ENCODE results near the gene FYB2. TPM values are rescaled to one million over a fixed set of nuclear protein-coding genes. Genes with fewer than 3 reads are reported as not detected.

FYB2 gene
- total and polyA plus RNA-seq, 5 experiments from 2014 or later = not detected

- Mint-ChIP-seq H3K36me3 (no peaks in the 10 kb centered on the region), H3K27me3 (peaks cover 0 to 9% (median 4%) of the 10 kb centered on the region in 5 donors), H3K4me3 (no peak overlapping the region), H3K9me3 (no peaks in the 10 kb centered on the region), H3K27ac (no peak overlapping the region), H3K4me1 (no peaks in the 10 kb centered on the region)
- no peak for ATAC-seq
- POLR2A ChIA-PET = no interaction called here
- DNase-seq = no peak
These were observed 104.0 kb downstream of the FYB2 start for GRCh38 chr1:56715156-56715555.

GRCh38 chr1:56713112-56713511, 106.1 kb downstream of the FYB2 start:
- H3K27ac Mint-ChIP-seq = no peak overlapping the region
- POLR2A ChIA-PET = no interaction called here

GRCh38 chr1:56712150-56712549, 107.1 kb downstream of the FYB2 start:
- Mint-ChIP-seq H3K4me1 (no peaks in the 10 kb centered on the region), H3K4me3 (no peak overlapping the region), H3K27ac (no peak overlapping the region), H3K27me3 (peaks cover 4 to 19% (median 10%) of the 10 kb centered on the region in 5 donors), H3K9me3 (no peaks in the 10 kb centered on the region), H3K36me3 (no peaks in the 10 kb centered on the region)
- DNase-seq = no peak
- POLR2A ChIA-PET = no interaction called here
- ATAC-seq = no peak

More at GRCh38 chr1:56713112-56713511, 106.1 kb downstream of the FYB2 start:
- H3K27me3 Mint-ChIP-seq = peaks cover 7 to 19% (median 9%) of the 10 kb centered on the region in 5 donors
- H3K36me3 Mint-ChIP-seq = no peaks in the 10 kb centered on the region
- H3K4me1 Mint-ChIP-seq = no peaks in the 10 kb centered on the region
- H3K9me3 Mint-ChIP-seq = no peaks in the 10 kb centered on the region
- ATAC-seq = no peak
- no peak for DNase-seq
- H3K4me3 Mint-ChIP-seq = no peak overlapping the region

GRCh38 chr1:56710646-56711045, 108.6 kb downstream of the FYB2 start:
- H3K36me3 Mint-ChIP-seq = no peaks in the 10 kb centered on the region
- DNase-seq = no peak
- POLR2A ChIA-PET = no interaction called here
- no peak for ATAC-seq
- H3K27ac Mint-ChIP-seq = no peak overlapping the region
- H3K4me1 Mint-ChIP-seq = no peaks in the 10 kb centered on the region
- no peaks in the 10 kb centered on the region for H3K9me3 Mint-ChIP-seq
- no peak overlapping the region for H3K4me3 Mint-ChIP-seq
- H3K27me3 Mint-ChIP-seq = peaks cover 7 to 29% (median 10%) of the 10 kb centered on the region in 5 donors

GRCh38 chr1:56709995-56710394, 109.2 kb downstream of the FYB2 start:
- H3K4me3 Mint-ChIP-seq = no peak overlapping the region
- DNase-seq (no peak), ATAC-seq (no peak)
- H3K36me3 Mint-ChIP-seq = no peaks in the 10 kb centered on the region
- POLR2A ChIA-PET = no interaction called here
- no peaks in the 10 kb centered on the region for H3K4me1 Mint-ChIP-seq
- peaks cover 7 to 29% (median 10%) of the 10 kb centered on the region in 5 donors for H3K27me3 Mint-ChIP-seq
- no peaks in the 10 kb centered on the region for H3K9me3 Mint-ChIP-seq
- no peak overlapping the region for H3K27ac Mint-ChIP-seq

DNA sequence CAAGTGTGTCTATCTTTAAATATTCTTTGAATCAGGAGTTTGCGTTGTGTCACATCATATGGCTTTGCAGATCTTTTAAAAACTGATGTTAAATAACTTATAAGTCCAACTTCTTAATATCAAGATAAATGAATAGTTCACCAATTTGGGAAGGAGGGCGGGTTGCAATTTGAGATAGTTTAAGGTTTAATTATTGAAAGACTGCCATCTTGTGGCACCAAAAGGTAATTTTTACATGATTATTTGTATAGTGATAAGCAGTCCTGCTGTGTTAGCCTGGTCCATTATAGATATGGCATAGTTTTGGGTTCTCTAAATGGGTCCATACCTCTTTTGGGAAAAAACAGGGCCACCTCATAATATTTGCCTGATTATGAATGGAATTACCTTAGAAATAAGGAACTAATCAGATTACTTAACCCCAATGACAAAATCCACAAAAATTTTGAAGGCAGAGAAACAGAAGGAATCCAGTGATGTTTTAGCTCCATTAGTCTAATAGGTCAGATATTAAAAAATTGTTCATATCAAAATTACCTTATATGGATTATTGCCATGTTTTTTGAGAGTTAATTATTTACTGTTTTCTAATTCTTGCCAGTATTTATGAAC, 109.8 kb downstream of the FYB2 start:
- Mint-ChIP-seq H3K27me3 (peaks cover 7 to 29% (median 10%) of the 10 kb centered on the region in 5 donors), H3K9me3 (no peaks in the 10 kb centered on the region), H3K4me1 (no peaks in the 10 kb centered on the region), H3K4me3 (no peak overlapping the region), H3K27ac (no peak overlapping the region), H3K36me3 (no peaks in the 10 kb centered on the region)
- DNase-seq = peak in 3 of 10 donors; percentile 2 to 18 (median 14)
- no peak for ATAC-seq
- POLR2A ChIA-PET = no interaction called here

- no peak for ATAC-seq
- DNase-seq = no peak
- H3K27me3 Mint-ChIP-seq = peaks cover 7 to 28% (median 10%) of the 10 kb centered on the region in 5 donors
- no peak overlapping the region for H3K4me3 Mint-ChIP-seq
- H3K9me3 Mint-ChIP-seq = peaks cover 0 to 3% (median 0%) of the 10 kb centered on the region in 9 donors
- POLR2A ChIA-PET = no interaction called here
- H3K4me1 Mint-ChIP-seq = no peaks in the 10 kb centered on the region
- H3K27ac Mint-ChIP-seq = no peak overlapping the region
- peaks cover 0 to 2% (median 0%) of the 10 kb centered on the region in 3 donors for H3K36me3 Mint-ChIP-seq
These were observed 111.8 kb downstream of the FYB2 start for GRCh38 chr1:56707379-56707778.

- Mint-ChIP-seq H3K27ac (no peak overlapping the region), H3K36me3 (peaks cover 0 to 4% (median 0%) of the 10 kb centered on the region in 3 donors), H3K9me3 (peaks cover 0 to 21% (median 7%) of the 10 kb centered on the region in 9 donors), H3K27me3 (peaks cover 5 to 38% (median 12%) of the 10 kb centered on the region in 5 donors), H3K4me1 (no peaks in the 10 kb centered on the region), H3K4me3 (no peak overlapping the region)
- DNase-seq = no peak
- ATAC-seq = no peak
- POLR2A ChIA-PET = no interaction called here
These were observed 115.5 kb downstream of the FYB2 start for GRCh38 chr1:56703747-56704146.

- Mint-ChIP-seq H3K9me3 (peaks cover 0 to 16% (median 6%) of the 10 kb centered on the region in 9 donors), H3K27ac (no peak overlapping the region), H3K4me1 (no peaks in the 10 kb centered on the region), H3K36me3 (no peaks in the 10 kb centered on the region), H3K4me3 (no peak overlapping the region), H3K27me3 (peaks cover 3 to 13% (median 7%) of the 10 kb centered on the region in 5 donors)
- ATAC-seq (no peak), DNase-seq (no peak)
- POLR2A ChIA-PET = no interaction called here
These were observed 122.5 kb downstream of the FYB2 start for GRCh38 chr1:56696663-56697062.

DNA sequence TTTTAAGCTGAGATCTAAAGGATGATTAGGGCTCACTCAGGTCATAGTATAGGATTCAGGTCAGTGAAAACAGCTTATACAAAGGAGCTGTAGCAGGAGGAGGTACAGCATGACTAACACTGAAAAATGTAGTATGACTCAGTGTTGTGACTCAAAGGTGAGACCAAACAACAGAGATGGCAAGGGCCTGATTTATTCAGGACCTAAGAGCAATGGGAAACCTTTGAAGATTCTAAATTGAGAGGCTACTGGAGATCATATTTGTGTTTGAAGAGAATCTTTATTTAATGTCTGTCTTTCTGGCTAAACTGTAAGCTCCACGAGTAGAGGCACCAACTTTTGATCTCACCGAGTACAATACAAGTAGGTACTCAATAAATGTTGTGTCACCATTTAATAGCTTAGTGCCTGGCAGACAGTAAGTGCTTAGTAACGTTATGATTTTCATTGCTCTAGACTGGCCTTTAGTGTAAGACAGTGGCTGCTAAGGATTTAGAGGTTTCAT, 130.6 kb downstream of the FYB2 start:
- Mint-ChIP-seq H3K27me3 (peaks cover 0 to 5% (median 0%) of the 10 kb centered on the region in 5 donors), H3K4me3 (no peak overlapping the region), H3K9me3 (peaks cover 0 to 4% (median 0%) of the 10 kb centered on the region in 9 donors), H3K4me1 (no peaks in the 10 kb centered on the region), H3K27ac (no peak overlapping the region), H3K36me3 (no peaks in the 10 kb centered on the region)
- ATAC-seq (no peak), DNase-seq (no peak)
- POLR2A ChIA-PET = no interaction called here

- H3K4me1 Mint-ChIP-seq = no peaks in the 10 kb centered on the region
- no peak overlapping the region for H3K27ac Mint-ChIP-seq
- no peak for DNase-seq
- peaks cover 0 to 4% (median 0%) of the 10 kb centered on the region in 9 donors for H3K9me3 Mint-ChIP-seq
- peaks cover 0 to 5% (median 0%) of the 10 kb centered on the region in 5 donors for H3K27me3 Mint-ChIP-seq
- H3K36me3 Mint-ChIP-seq = no peaks in the 10 kb centered on the region
- no peak overlapping the region for H3K4me3 Mint-ChIP-seq
- POLR2A ChIA-PET = no interaction called here
- ATAC-seq = no peak
These were observed 133.0 kb downstream of the FYB2 start for GRCh38 chr1:56686169-56686568.

- ATAC-seq (no peak), DNase-seq (no peak)
- Mint-ChIP-seq H3K4me3 (no peak overlapping the region), H3K9me3 (peaks cover 0 to 8% (median 0%) of the 10 kb centered on the region in 9 donors), H3K36me3 (no peaks in the 10 kb centered on the region), H3K4me1 (no peaks in the 10 kb centered on the region), H3K27me3 (peaks cover 0 to 3% (median 0%) of the 10 kb centered on the region in 5 donors), H3K27ac (no peak overlapping the region)
- POLR2A ChIA-PET = no interaction called here
These were observed 135.6 kb downstream of the FYB2 start for GRCh38 chr1:56683569-56683968.

DNA sequence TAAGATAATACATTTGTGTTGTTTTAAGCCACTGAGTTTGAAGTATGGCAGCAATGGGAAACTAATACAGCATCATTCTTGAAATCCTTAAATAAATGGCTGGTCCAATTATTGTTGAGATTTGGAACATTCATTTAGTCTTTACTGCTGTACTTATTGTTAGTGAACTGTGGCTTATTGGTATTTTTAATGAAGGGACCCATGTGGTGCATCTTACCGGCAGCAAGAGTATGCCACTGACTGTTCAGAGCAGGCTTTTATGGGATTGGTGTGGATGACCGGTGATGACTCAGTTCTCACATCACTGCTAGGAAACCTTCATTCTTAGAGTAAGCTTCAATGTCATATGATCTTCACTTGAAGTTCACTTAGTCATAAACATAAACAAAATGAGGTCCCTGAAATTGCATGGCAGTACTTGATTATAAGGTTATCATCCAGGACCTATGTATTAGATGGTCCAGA, 142.6 kb downstream of the FYB2 start:
- Mint-ChIP-seq H3K4me1 (no peaks in the 10 kb centered on the region), H3K27me3 (peaks cover 5 to 12% (median 11%) of the 10 kb centered on the region in 5 donors), H3K4me3 (no peak overlapping the region), H3K27ac (no peak overlapping the region), H3K36me3 (no peaks in the 10 kb centered on the region), H3K9me3 (peaks cover 0 to 4% (median 0%) of the 10 kb centered on the region in 9 donors)
- DNase-seq (no peak), ATAC-seq (no peak)
- POLR2A ChIA-PET = no interaction called here

- Mint-ChIP-seq H3K27me3 (peaks cover 5 to 20% (median 11%) of the 10 kb centered on the region in 5 donors), H3K9me3 (peaks cover 0 to 4% (median 0%) of the 10 kb centered on the region in 9 donors), H3K4me3 (no peak overlapping the region), H3K36me3 (no peaks in the 10 kb centered on the region), H3K4me1 (no peaks in the 10 kb centered on the region), H3K27ac (no peak overlapping the region)
- ATAC-seq = no peak
- DNase-seq = no peak
- POLR2A ChIA-PET = no interaction called here
These were observed 143.4 kb downstream of the FYB2 start for GRCh38 chr1:56675763-56676162.
